ENCODE results near the gene OR2T34.
"Not testable (repeated sequence)": the region's sequence is repeated elsewhere in the genome, so short reads cannot be mapped to it uniquely, and the experiment has no call there.

Gene OR2T34

DNA sequence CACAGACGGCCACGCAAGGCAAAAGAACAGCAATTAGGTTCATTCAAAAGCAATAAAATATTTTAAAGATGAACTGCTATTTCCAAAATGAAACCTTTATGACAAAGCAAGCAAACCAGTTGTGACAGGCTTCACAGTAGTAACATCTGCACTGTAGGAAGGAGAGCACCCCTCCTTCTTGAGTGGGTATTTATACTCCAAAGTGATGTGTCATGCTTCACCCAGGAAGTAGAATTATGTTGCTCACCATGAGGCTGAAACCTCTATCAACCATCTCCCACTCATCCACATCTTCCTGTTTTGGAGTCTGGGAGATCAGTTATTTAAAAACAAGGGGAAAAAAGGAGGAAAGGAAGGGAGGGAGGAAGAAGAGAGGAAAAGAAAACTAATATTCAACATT is 22.1 kb upstream of the OR2T34 start:
- Histone ChIP-seq H3K9me3 (replicated peaks in 1 of 11) (no peaks in the 10 kb centered on the region), H3K9ac (no peak overlapping the region), H3K4me2 (peak overlapping the region in 7 of 11 experiments; percentile 4 to 41 (median 23); a peak in 10 of 22 replicates), H3K27me3 (no peaks in the 10 kb centered on the region), H3K27ac (peak overlapping the region in 2 of 11 experiments; percentile 2 to 40; a peak in 3 of 22 replicates), H3K36me3 (no peaks in the 10 kb centered on the region), H3K4me1 (peaks cover 0 to 11% (median 7%) of the 10 kb centered on the region in 10 experiments; a peak in 11 of 20 replicates), H3K4me3 (no peak overlapping the region), H4K20me1 (no peaks in the 10 kb centered on the region)
- no peak for TF ChIP-seq Cebpa-rat (IDR thresholded peaks at IDR 0.05)

DNA sequence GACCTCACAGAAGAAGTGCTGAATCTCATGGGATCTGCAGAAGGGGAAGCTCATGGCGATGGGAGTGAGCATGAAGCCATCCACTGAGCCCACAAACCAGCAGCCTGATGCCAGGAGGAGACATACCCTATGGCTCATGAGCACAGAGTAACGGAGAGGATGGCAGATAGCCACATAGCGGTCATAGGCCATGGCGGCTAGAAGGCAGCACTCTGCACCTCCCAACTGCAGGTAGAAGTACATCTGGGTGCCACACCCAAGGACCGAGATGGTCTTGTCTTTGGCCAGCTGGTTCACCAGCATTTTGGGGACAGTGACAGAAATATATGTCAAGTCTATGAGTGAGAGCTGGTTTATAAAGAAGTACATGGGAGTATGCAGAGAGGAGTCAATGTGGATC is 18.7 kb upstream of the OR2T34 start:
- H3K4me2 ChIP-seq = no peak overlapping the region
- H3K27me3 ChIP-seq = no peaks in the 10 kb centered on the region
- no peak overlapping the region for H3K9ac ChIP-seq
- no peaks in the 10 kb centered on the region for H3K36me3 ChIP-seq
- H3K4me1 ChIP-seq = peaks cover 0 to 11% (median 7%) of the 10 kb centered on the region in 10 experiments; a peak in 11 of 20 replicates
- H4K20me1 ChIP-seq = no peaks in the 10 kb centered on the region
- TF ChIP-seq Cebpa-rat (IDR thresholded peaks at IDR 0.05) = no peak
- no peak overlapping the region for H3K4me3 ChIP-seq
- no peaks in the 10 kb centered on the region for H3K9me3 ChIP-seq (replicated peaks in 1 of 11)
- no peak overlapping the region for H3K27ac ChIP-seq

DNA sequence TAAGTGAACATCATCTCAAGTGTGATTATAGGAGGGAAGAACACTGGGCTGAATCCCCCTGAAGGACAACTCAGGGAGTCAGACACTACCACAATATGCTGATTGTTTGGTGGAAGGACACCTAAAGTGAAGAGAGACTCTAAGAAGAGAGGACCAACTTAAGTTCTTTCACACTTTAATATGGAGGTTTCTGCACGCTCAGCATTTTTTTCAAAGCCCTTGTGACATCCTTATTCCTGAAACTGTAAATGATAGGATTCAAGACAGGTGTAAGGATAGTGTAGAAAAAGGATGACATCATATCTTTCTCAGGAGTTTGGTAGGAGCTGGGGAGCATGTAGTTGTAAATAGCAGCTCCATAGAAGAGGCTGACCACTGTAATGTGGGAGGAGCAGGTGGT is 18.1 kb upstream of the OR2T34 start:
- Histone ChIP-seq H3K27ac (no peak overlapping the region), H4K20me1 (no peaks in the 10 kb centered on the region), H3K4me1 (peaks cover 0 to 11% (median 7%) of the 10 kb centered on the region in 10 experiments; a peak in 11 of 20 replicates), H3K4me3 (no peak overlapping the region), H3K36me3 (no peaks in the 10 kb centered on the region), H3K9me3 (replicated peaks in 1 of 11) (no peaks in the 10 kb centered on the region), H3K4me2 (no peak overlapping the region), H3K27me3 (no peaks in the 10 kb centered on the region), H3K9ac (no peak overlapping the region)
- TF ChIP-seq Cebpa-rat (IDR thresholded peaks at IDR 0.05) = no peak

DNA sequence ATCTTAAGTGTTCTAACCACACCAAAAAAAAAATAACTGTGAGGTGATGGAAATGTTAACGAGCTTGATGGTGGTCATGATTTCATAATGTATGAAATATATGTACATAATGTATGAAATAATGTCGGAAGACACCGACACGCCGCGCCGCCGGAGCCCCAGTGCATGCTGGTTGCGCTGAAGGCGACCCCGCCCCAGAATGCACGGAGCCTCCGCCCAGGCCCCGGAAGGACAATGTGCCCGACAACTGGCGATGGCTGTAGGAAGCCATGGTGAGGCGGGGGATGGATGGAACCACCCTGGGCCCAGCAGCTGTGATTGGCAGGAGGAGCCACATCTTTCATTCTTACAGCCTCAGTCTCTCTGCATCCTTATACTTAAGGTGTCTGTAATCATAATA is 15.5 kb upstream of the OR2T34 start:
- Histone ChIP-seq H3K36me3 (no peaks in the 10 kb centered on the region), H3K9me3 (replicated peaks in 1 of 11) (no peaks in the 10 kb centered on the region), H3K27me3 (no peaks in the 10 kb centered on the region), H3K4me1 (no peaks in the 10 kb centered on the region), H3K4me3 (no peak overlapping the region), H3K4me2 (no peak overlapping the region), H4K20me1 (no peaks in the 10 kb centered on the region), H3K27ac (no peak overlapping the region), H3K9ac (no peak overlapping the region)
- no peak for TF ChIP-seq Cebpa-rat (IDR thresholded peaks at IDR 0.05)

DNA sequence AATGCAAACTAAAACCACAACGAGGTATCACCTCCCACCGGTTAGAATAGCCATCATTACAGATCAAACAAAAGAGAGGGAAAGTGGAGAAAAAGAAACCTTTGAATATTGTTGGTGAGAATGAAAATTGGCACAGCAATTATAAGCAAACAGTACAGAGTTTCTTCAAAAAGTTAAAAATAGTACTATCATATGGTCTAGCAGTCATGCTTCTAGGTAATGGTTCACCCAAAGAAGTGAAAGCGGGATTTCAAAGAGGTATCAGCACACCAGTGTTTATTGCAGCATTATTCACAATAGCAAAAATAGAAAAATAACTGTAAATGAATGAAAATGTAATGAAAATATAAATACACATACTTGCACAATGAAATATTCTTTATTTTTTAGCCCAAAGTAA is 14.8 kb upstream of the OR2T34 start:
- TF ChIP-seq Cebpa-rat (IDR thresholded peaks at IDR 0.05) = no peak
- no peak overlapping the region for H3K4me2 ChIP-seq
- H4K20me1 ChIP-seq = no peaks in the 10 kb centered on the region
- H3K9ac ChIP-seq = no peak overlapping the region
- no peaks in the 10 kb centered on the region for H3K4me1 ChIP-seq
- no peaks in the 10 kb centered on the region for H3K36me3 ChIP-seq
- no peak overlapping the region for H3K4me3 ChIP-seq
- H3K27ac ChIP-seq = no peak overlapping the region
- no peaks in the 10 kb centered on the region for H3K27me3 ChIP-seq
- H3K9me3 ChIP-seq (replicated peaks in 1 of 11) = no peaks in the 10 kb centered on the region

DNA sequence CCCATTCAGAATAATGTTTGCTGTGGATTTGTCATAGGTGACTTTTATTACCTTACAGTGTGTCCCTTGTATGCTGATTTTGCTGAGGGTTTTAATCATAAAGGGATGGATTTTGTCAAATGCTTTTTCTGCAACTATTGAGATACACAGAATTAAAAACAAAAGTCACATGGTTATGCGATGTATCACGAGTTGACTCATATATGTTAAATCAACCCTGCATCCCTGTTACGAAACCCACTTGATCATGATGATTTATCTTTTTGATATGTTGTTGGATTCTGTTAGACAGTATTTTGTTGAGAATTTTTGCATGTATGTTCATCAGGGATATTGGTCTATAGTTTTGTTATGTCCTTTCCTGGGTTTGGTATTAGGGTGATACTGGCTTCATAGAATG is 10.7 kb upstream of the OR2T34 start:
- Histone ChIP-seq H4K20me1 (no peaks in the 10 kb centered on the region), H3K4me2 (no peak overlapping the region), H3K9ac (no peak overlapping the region), H3K27me3 (no peaks in the 10 kb centered on the region), H3K4me1 (no peaks in the 10 kb centered on the region), H3K4me3 (no peak overlapping the region), H3K36me3 (no peaks in the 10 kb centered on the region), H3K9me3 (replicated peaks in 1 of 11) (no peaks in the 10 kb centered on the region), H3K27ac (no peak overlapping the region)
- TF ChIP-seq Cebpa-rat (IDR thresholded peaks at IDR 0.05) = no peak

DNA sequence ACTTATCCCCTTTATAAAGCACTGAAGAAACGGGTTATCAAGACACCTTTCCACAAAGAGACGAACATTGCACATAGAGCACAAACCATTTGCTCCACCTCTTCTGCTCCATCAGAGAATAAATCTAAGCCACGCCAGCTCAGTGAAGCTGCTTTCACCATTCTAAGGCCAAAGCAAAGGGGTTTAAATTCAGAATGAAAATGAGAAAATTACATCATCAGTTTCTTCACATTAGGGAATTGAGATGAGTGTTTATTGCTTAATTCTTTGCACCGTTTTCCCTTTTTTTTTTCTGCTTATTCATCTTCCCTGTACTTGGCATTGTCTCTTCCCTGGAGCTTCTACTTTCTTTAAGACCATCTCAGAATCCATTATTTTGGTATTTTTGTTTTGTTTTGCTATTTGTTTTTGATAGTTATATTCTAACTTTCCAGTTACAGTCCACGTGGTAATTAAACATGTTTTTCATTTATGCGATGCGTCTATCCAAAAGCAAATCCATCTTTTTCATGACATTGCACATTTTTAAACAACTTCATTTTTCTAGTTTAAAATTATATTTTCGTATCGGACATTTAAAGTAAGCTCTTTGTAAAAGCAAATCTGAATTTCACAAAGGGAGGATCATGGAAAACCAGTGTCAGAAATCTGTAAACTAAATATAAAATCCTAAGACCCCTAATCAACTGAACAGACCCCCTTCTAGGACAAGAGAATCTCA is 1.9 kb upstream of the OR2T34 start:
- no peak for TF ChIP-seq Cebpa-rat (IDR thresholded peaks at IDR 0.05)
- Histone ChIP-seq H4K20me1 (no peaks in the 10 kb centered on the region), H3K9me3 (replicated peaks in 1 of 11) (peaks cover 0 to 6% (median 0%) of the 10 kb centered on the region in 11 experiments; a peak in 1 of 22 replicates)

DNA sequence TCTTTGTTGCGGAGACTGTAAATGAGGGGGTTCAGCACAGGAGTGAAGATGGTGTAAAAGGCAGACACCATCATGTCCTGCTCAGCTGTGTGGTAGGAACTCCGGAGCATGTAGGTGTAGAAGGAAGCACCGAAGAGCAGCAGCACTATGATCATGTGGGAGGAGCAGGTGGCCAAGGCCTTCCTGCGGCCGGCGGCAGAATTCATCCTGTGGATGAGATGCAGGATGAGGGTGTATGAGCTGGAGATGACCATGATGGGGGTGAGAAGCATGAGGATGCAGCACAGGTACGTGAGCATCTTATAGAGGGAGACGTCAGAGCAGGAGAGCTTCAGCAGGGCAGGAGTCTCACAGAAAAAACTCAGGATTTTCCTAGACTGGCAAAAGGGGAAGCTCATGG is 701 bp downstream of the OR2T34 start:
- not testable (repeated sequence) for H3K4me2 ChIP-seq; H3K4me1 ChIP-seq; H4K20me1 ChIP-seq; H3K27ac ChIP-seq; H3K27me3 ChIP-seq; H3K9me3 ChIP-seq (replicated peaks in 1 of 11); H3K9ac ChIP-seq; H3K36me3 ChIP-seq; H3K4me3 ChIP-seq

More for the DNA sequence above, 1.9 kb upstream of the OR2T34 start:
- no peak overlapping the region for H3K4me3 ChIP-seq
- H3K27me3 ChIP-seq = no peaks in the 10 kb centered on the region
- H3K4me1 ChIP-seq = 0 out of 20 replicates have a peak, but pooled peaks cover 0 to 5% (median 0%) of the 10 kb centered on the region in 10 experiments
- no peak overlapping the region for H3K4me2 ChIP-seq
- H3K9ac ChIP-seq = no peak overlapping the region
- H3K27ac ChIP-seq = no peak overlapping the region
- H3K36me3 ChIP-seq = no peaks in the 10 kb centered on the region

DNA sequence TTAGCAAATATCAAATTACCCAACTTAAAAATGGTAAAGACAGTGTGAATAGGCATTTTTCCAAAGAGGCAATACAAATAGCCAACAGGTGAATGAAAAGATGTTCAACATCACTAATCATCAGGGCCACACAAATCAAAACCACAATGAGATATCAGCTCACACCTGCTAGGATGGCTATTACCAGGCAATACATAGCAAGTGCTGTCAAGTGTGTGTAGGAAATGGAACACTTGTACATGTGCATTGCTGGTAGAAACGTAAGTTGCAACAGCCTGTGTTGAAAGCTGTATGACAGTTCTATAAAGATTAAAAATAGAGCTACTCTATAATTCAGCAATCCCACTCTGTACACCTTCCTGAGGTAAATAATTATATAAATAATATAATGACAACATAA is 2.5 kb downstream of the OR2T34 start:
- H3K4me3 ChIP-seq; H3K9ac ChIP-seq; H3K27me3 ChIP-seq; H4K20me1 ChIP-seq; H3K36me3 ChIP-seq; H3K9me3 ChIP-seq (replicated peaks in 1 of 11); H3K27ac ChIP-seq; H3K4me1 ChIP-seq; H3K4me2 ChIP-seq: not testable (repeated sequence)

DNA sequence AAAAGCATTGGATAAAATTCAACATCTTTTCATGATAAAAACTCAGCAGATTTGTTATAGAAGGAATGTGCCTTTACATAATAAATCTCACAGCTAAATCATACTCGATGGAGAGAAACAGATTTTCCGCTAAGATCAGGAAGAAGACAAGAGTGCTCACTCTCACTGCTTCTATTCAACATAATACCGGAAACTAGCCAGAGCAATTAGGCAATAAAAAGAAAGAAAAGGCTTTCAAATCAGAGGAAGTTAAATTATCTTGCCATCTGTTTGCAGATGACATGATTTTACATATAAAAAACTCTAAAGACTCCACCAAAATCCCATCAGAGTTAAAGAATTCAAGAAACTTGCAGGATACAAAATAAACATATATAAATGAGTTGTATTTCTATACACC is 3.7 kb downstream of the OR2T34 start:
- not testable (repeated sequence) for H3K9me3 ChIP-seq (replicated peaks in 1 of 11); H3K4me3 ChIP-seq; H3K27me3 ChIP-seq; H4K20me1 ChIP-seq; H3K36me3 ChIP-seq; H3K9ac ChIP-seq; H3K4me1 ChIP-seq; H3K4me2 ChIP-seq; H3K27ac ChIP-seq

DNA sequence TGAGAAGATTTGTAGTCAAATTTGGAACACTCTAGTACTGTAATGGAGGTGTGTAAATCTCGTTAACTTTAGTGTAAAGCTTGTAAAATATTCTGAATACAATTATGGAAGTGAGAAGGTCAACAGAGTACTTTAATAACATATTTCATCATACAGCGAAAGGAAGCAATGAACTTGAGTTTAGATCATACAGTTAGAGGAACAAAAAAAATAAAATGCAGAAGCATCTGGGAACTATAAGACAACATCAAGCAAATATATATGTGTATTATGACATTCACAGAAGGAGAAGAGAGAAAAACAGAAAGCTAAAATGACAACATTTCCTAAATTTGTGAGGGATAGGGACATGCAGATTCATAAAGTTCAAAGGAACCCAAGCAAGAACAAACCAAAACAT is 5.5 kb downstream of the OR2T34 start:
- not testable (repeated sequence) for H3K9me3 ChIP-seq (replicated peaks in 1 of 11); H3K27ac ChIP-seq; H3K36me3 ChIP-seq; H3K4me2 ChIP-seq; H3K27me3 ChIP-seq; H3K4me1 ChIP-seq; H4K20me1 ChIP-seq; H3K4me3 ChIP-seq; H3K9ac ChIP-seq

DNA sequence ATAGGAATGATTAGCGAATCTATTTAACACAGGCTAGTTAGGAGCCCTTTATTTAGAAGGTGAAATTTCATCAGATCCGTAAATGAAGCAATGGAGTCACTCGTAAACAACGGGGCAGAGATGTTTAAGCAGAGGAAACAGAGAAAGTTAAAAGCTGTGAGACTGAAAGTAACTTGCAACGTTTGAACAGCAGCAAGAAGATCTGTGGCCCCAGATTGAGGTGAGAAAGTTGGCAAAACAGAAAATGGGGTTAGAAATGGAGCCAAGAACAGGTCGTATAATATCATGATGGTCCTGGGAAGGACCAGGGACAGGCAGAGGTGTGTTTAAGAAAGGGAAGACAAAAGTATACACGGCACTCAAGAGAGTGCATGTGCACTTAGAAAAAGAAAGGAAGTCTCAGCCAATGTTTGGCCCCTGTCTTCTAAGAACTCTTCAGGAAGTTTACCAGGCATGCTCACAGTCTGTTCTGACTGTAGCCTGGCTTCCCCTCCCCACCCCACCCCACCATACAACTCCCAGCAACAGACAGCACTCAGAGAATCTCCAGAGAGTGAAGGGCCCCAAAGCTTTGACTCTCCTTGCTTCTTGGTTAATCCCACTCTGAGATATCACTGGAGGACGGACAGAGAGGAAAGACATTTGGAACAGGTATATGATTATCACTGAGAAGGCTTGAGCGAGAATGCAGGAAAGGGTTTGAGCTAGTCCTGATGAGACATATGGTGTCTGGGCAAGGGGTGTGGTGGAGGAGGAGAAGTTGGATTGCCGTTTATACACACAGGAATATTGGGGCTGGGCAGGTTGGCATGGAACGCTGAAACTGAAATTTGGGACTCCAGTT is 8.8 kb downstream of the OR2T34 start:
- H3K9me3 ChIP-seq (replicated peaks in 1 of 11); H3K9ac ChIP-seq; H3K27me3 ChIP-seq; H3K4me1 ChIP-seq; H3K27ac ChIP-seq; H4K20me1 ChIP-seq; H3K36me3 ChIP-seq; H3K4me3 ChIP-seq: not testable (repeated sequence)
- peak overlapping the region in 2 of 11 experiments; percentile 26 to 29; a peak in 3 of 22 replicates for H3K4me2 ChIP-seq

DNA sequence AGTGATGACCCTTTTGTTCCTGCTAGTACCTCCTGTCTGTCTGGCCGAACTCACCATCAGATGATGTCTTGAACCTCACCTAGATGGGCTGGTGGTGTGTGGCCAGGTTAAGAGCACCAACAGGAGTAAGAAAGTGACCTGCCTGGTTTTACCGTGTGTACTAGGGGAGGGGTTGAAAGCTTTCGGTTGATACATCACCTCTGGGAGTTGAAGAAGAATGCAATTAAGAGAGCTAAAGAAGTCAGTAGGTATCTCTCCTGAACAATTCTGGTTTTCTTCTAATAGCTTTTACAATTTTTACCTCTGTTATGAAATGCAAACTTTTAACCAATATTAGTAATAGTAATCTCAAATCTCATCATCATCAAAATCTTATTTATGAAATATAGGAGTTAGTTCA is 11.9 kb downstream of the OR2T34 start, which contains the start of gene OR2T29:
Gene OR2T29, minus strand, starts transcription at position 101 of the 400 bp plus-strand sequence. CDS start 3,281 bp downstream, outside the sequence.
- not testable (repeated sequence) for H3K9ac ChIP-seq; H3K36me3 ChIP-seq; H3K27me3 ChIP-seq; H3K4me2 ChIP-seq; H3K4me3 ChIP-seq; H3K4me1 ChIP-seq; H3K27ac ChIP-seq; H4K20me1 ChIP-seq; H3K9me3 ChIP-seq (replicated peaks in 1 of 11)

All from BLaER1 treated with 17β-estradiol and CSF1 and Interleukin-3, amounts not matched to agents 10 nM and 100 nM (cell line).